Prostate gland (tissue), 2 donors: Measurements from ENCODE around the gene STRA8. TPM values are rescaled to one million over a fixed set of nuclear protein-coding genes. Genes with fewer than 3 reads are reported as not detected.

Source experiments
- DNase-seq: peaks from one replicate; pipeline ENCODE4 v3.0.0-alpha.2; 2019; ENCODE audit warnings: low spot score
- H3K27ac ChIP-seq, 2 donors: fragments of 200-600 bp; sonication (generic); 2 replicates each; pipeline ENCODE4 v1.5.1; 2017 to 2019
- H3K27me3 ChIP-seq: fragments of 200-600 bp; sonication (generic); replicated peaks from 2 replicates; pipeline ENCODE4 v1.5.1; 2019; ENCODE audit not compliant: insufficient read depth
- H3K36me3 ChIP-seq, 2 donors: fragments of 200-600 bp; sonication (generic); 1 replicate in 1 of 2; 2 replicates in 1 of 2; pipeline versions ENCODE4 v1.5.1 to v1.8.1; 2017 to 2019
- H3K4me1 ChIP-seq: fragments of 200-600 bp; sonication (generic); replicated peaks from 2 replicates; pipeline ENCODE4 v1.5.1; 2019
- H3K4me3 ChIP-seq, 2 donors: fragments of 200-600 bp; sonication (generic); 2 replicates each; pipeline ENCODE4 v1.5.1; 2017 to 2019
- H3K9me3 ChIP-seq: fragments of 200-600 bp; sonication (generic); 2 replicates; pipeline ENCODE4 v1.5.1; 2017
- POLR2A ChIP-seq: fragments of 450-650 bp; IDR thresholded peaks from one replicate; pipeline ENCODE4 v1.6.1; 2016; ENCODE audit warnings: antibody characterized with exemption, mild to moderate bottlenecking
- POLR2AphosphoS5 ChIP-seq: sonication (generic); formaldehyde crosslinking; IDR thresholded peaks from one replicate; pipeline ENCODE4 v1.6.1; 2017; ENCODE audit warnings: antibody characterized with exemption
- WGBS: methylation state at CpG from one replicate; pipeline ENCODE4 v1.1.5; 2018; 5-methylcytosine and 5-hydroxymethylcytosine counted together
- intact Hi-C: fragments of 100-400 bp; cut with DNase I; formaldehyde crosslinking; loops from one replicate; pipeline ENCODE4 v1.14.2; 2022
- total RNA-seq, 2 donors: library from RNA; depleted of rRNA; stranded (reverse); fragments of >200 nt; gene quantifications; one replicate each; pipeline ENCODE4 v1.1.0, GENCODE V29; 2016
- TF ChIP-seq, protein P1 (sequence below), 4 experiments: fragments of 200-600 bp in 2 of 4; fragments of 450-650 bp in 2 of 4; sonication (generic) in 2 of 4; IDR thresholded peaks; 1 replicate in 3 of 4; 2 replicates in 1 of 4; pipeline ENCODE4 v1.5.1; 2016 to 2019; ENCODE audit warnings: antibody characterized with exemption in 4 of 4, mild to moderate bottlenecking in 2 of 4, moderate library complexity in 2 of 4

Gene STRA8
- total RNA-seq, 2 donors from 2014 or later = not detected

DNA sequence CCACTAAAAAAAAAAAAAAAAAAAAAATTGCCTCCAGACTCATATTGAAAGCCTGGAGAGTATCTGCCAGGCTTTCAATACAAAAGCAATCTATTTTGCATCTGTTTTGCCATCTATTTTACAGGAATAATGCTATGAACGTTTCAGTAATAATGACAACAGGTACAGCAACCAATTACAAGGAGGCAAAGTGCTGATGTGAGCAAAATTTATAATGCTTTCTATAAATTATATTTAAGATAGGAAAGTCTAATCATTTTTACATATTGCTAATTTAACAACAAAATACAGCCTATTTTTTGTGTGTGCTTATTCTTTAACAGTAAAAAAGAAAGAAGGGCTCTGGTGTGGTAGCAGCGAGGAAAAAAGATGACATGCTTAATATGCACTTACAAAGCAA, 32.3 kb upstream of the STRA8 start:
- no peak overlapping the region for H3K27ac ChIP-seq
- TF ChIP-seq POLR2A = no peak
- TF ChIP-seq, protein P1, sequence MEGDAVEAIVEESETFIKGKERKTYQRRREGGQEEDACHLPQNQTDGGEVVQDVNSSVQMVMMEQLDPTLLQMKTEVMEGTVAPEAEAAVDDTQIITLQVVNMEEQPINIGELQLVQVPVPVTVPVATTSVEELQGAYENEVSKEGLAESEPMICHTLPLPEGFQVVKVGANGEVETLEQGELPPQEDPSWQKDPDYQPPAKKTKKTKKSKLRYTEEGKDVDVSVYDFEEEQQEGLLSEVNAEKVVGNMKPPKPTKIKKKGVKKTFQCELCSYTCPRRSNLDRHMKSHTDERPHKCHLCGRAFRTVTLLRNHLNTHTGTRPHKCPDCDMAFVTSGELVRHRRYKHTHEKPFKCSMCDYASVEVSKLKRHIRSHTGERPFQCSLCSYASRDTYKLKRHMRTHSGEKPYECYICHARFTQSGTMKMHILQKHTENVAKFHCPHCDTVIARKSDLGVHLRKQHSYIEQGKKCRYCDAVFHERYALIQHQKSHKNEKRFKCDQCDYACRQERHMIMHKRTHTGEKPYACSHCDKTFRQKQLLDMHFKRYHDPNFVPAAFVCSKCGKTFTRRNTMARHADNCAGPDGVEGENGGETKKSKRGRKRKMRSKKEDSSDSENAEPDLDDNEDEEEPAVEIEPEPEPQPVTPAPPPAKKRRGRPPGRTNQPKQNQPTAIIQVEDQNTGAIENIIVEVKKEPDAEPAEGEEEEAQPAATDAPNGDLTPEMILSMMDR (IDR thresholded peaks at IDR 0.05) = no peak
- TF ChIP-seq POLR2AphosphoS5 = no peak
- no peaks in the 10 kb centered on the region for H3K9me3 ChIP-seq
- WGBS = 81% methylated on average over 2 of the region's 2 CpGs
- H3K4me1 ChIP-seq = no peaks in the 10 kb centered on the region
- intact Hi-C loops = no loop called here
- H3K36me3 ChIP-seq = peaks cover 4 to 5% of the 10 kb centered on the region in 2 donors
- DNase-seq = no peak
- H3K27me3 ChIP-seq = no peaks in the 10 kb centered on the region
- H3K4me3 ChIP-seq = no peak overlapping the region

DNA sequence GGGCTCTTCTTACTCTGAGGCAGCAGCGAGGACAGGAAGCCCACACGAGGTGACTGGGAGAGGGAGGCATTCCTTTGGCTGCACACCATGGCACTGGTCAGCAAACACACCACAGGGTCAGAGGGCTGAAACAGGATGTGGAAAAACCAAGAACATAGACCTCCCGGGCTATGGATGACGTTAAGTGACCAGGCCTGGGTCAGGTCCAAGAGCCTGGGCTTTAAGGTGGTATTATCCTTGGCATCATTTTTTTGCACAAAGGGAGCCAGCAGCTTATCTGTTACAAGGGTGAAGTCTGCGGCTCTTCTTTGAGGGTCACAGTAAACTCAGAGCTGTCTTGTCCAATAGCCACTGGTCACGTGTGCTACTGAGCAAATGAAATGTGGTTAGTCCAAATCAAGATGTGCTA, 29.3 kb upstream of the STRA8 start:
- 61% methylated on average over 6 of the region's 6 CpGs for WGBS
- Histone ChIP-seq H3K4me1 (no peaks in the 10 kb centered on the region), H3K27ac (no peak overlapping the region), H3K4me3 (no peak overlapping the region), H3K27me3 (no peaks in the 10 kb centered on the region), H3K36me3 (no peaks in the 10 kb centered on the region), H3K9me3 (no peaks in the 10 kb centered on the region)
- intact Hi-C loops = no loop called here
- no peak for TF ChIP-seq POLR2AphosphoS5
- TF ChIP-seq, protein P1 (IDR thresholded peaks at IDR 0.05) = no peak
- no peak for TF ChIP-seq POLR2A
- DNase-seq = no peak

- Histone ChIP-seq H3K9me3 (no peaks in the 10 kb centered on the region), H3K27ac (no peak overlapping the region), H3K27me3 (no peaks in the 10 kb centered on the region), H3K4me3 (no peak overlapping the region), H3K4me1 (no peaks in the 10 kb centered on the region), H3K36me3 (no peaks in the 10 kb centered on the region)
- intact Hi-C loops = loop anchor here (5.0 kb wide), 1 partner anchor 47 kb away; no protein-coding TSS in a partner anchor
- DNase-seq = no peak
- whole genome bisulfite sequencing = 66% methylated on average over 5 of the region's 5 CpGs
- TF ChIP-seq, protein P1 (IDR thresholded peaks at IDR 0.05) = no peak
Measured at GRCh38 chr7:135204876-135205275, 28.8 kb upstream of the STRA8 start.

GRCh38 chr7:135205850-135206249, 27.8 kb upstream of the STRA8 start:
- no peaks in the 10 kb centered on the region for H3K36me3 ChIP-seq
- H3K9me3 ChIP-seq = no peaks in the 10 kb centered on the region
- H3K27me3 ChIP-seq = no peaks in the 10 kb centered on the region
- DNase-seq = no peak
- WGBS = 93% methylated on average over 8 of the region's 8 CpGs
- H3K4me3 ChIP-seq = no peak overlapping the region
- no peaks in the 10 kb centered on the region for H3K4me1 ChIP-seq
- H3K27ac ChIP-seq = no peak overlapping the region
- TF ChIP-seq, protein P1 (IDR thresholded peaks at IDR 0.05) = no peak
- TF ChIP-seq POLR2AphosphoS5 = no peak
- TF ChIP-seq POLR2A = no peak
- intact Hi-C loops = loop anchor here (5.0 kb wide), 1 partner anchor 46 kb away; no protein-coding TSS in a partner anchor

GRCh38 chr7:135206941-135207391, 26.7 kb upstream of the STRA8 start:
- H3K27ac ChIP-seq = no peak overlapping the region
- TF ChIP-seq POLR2A = no peak
- no peak for TF ChIP-seq POLR2AphosphoS5
- TF ChIP-seq, protein P1 (IDR thresholded peaks at IDR 0.05) = no peak
- 88% methylated on average over 7 of the region's 7 CpGs for WGBS
- no peaks in the 10 kb centered on the region for H3K27me3 ChIP-seq
- no peak for DNase-seq
- intact Hi-C loops = loop anchor here (5.0 kb wide), 1 partner anchor 45 kb away; no protein-coding TSS in a partner anchor
- H3K36me3 ChIP-seq = no peaks in the 10 kb centered on the region
- no peaks in the 10 kb centered on the region for H3K9me3 ChIP-seq
- no peak overlapping the region for H3K4me3 ChIP-seq
- no peaks in the 10 kb centered on the region for H3K4me1 ChIP-seq
